ENCODE measurements around the gene KCNG1. TPM values are rescaled to one million over a fixed set of nuclear protein-coding genes. Genes with fewer than 3 reads are reported as not detected.

The KCNG1 gene
- total and polyA plus RNA-seq, 2 of the 4 experiments (the other 2 are of a cell fraction), result 23.7 to 51.4 TPM

GRCh38 chr20:50980851-50981713 is 41.8 kb downstream of the KCNG1 start:
- Histone ChIP-seq H3K23ac (ENCODE audit: low read depth, low read length) (no peak overlapping the region), H3K56ac (ENCODE audit: extremely low read depth, insufficient read depth, low read length) (no peak overlapping the region), H2AFZ (replicated peaks; ENCODE audit: low read length, poor library complexity) (peak overlapping the region; percentile 69), H3K18ac (ENCODE audit: low read depth, low read length) (peak overlapping the region; percentile 64), H3K4ac (ENCODE audit: low read depth, low read length) (peak overlapping the region; percentile 93), H3K27ac (ENCODE audit: insufficient read depth, low read length) (peak overlapping the region; percentile 38), H3K9ac (ENCODE audit: low read depth, low read length) (no peak overlapping the region), H3K4me2 (ENCODE audit: low read depth, low read length) (no peak overlapping the region), H3K36me3 (ENCODE audit: control insufficient read depth, insufficient read depth, low read length) (no peaks in the 10 kb centered on the region), H3K14ac (replicated peaks; ENCODE audit: low read depth, low read length) (peak overlapping the region; percentile 77), H3K4me1 (ENCODE audit: control insufficient read depth, insufficient read depth, low read length) (peaks cover 24% of the 10 kb centered on the region), H3K27me3 (ENCODE audit: control insufficient read depth, insufficient read depth, low read length) (no peaks in the 10 kb centered on the region), H2BK5ac (ENCODE audit: low read depth, low read length, poor library complexity, severe bottlenecking) (peak overlapping the region; percentile 93), H3K9me1 (ENCODE audit: insufficient read depth, low read length) (peaks cover 19% of the 10 kb centered on the region), H2AK5ac (ENCODE audit: low read depth, low read length) (peak overlapping the region; percentile 93), H3K4me3 (ENCODE audit: insufficient read depth, low read depth, low read length) (no peak overlapping the region), H3K79me1 (ENCODE audit: low read depth in 1 of 2, low read length in 2 of 2) (peaks cover 0 to 15% of the 10 kb centered on the region in 2 experiments; a peak in 1 of 4 replicates), H3K9me3 (ENCODE audit: control insufficient read depth, insufficient read depth, low read length) (no peaks in the 10 kb centered on the region), H4K20me1 (ENCODE audit: insufficient read depth, low read length) (peaks cover 3% of the 10 kb centered on the region; the same call in 1 of the 2 replicates), H2BK15ac (ENCODE audit: low read depth, low read length) (peak overlapping the region; percentile 27; the same call in 2 of the 3 replicates), H2BK20ac (ENCODE audit: low read depth, low read length) (peak overlapping the region; percentile 97), H2AK9ac (replicated peaks; ENCODE audit: low read depth, low read length, poor library complexity) (peak overlapping the region; percentile 8), H4K5ac (ENCODE audit: low read depth, low read length) (peak overlapping the region; percentile 9), H2BK120ac (ENCODE audit: low read depth, low read length) (peak overlapping the region; percentile 95), H4K8ac (ENCODE audit: low read depth in 2 of 2, low read length in 2 of 2) (peak overlapping the region; percentile 44 to 69), H4K91ac (ENCODE audit: insufficient read depth, low read depth, low read length) (peak overlapping the region; percentile 88)
- CTCF ChIA-PET, result interaction anchor here (0.5 to 2.3 kb wide), 9 partner anchors 12 to 993 kb away, joined by 3 to 5 read pairs (median 4); partner anchors contain the start of genes BCAS4, DPM1 and MOCS3
- no TSS peak for BruUV-seq (replicated peaks)
- ATAC-seq (ENCODE audit: low read depth) (peak; percentile 41), DNase-seq (peak; percentile 75)
- dilution Hi-C loops (cut with HindIII; ENCODE audit: low sequenced_read_pairs, unreplicated experiment) (no loop called here), intact Hi-C loops (cut with micrococcal nuclease) (loop anchor here (1.0 to 5.0 kb wide), 4 partner anchors 22 to 631 kb away; partner anchors contain the start of genes DPM1 and MOCS3), in situ Hi-C loops (cut with MboI; ENCODE audit: low sequenced_read_pairs) (loop anchor here (10.0 to 25.0 kb wide), 3 partner anchors 614 to 1106 kb away; partner anchors contain the start of gene ATP9A)
- 78% methylated on average over 10 of the region's 26 CpGs; no CpG with 5 or more reads in 1 of the 2 experiments for WGBS, 2 experiments (ENCODE audit: extremely low coverage in 2 of 2, insufficient read length in 1 of 2)
- POLR2A ChIA-PET (ENCODE audit: unreplicated experiment), result no interaction called here
- TF ChIP-seq SMC3 (IDR thresholded peaks at IDR 0.05; ENCODE audit: low read depth, low read length), result peak; percentile 37; the same call in 1 of the 2 replicates
- TF ChIP-seq, protein P1, sequence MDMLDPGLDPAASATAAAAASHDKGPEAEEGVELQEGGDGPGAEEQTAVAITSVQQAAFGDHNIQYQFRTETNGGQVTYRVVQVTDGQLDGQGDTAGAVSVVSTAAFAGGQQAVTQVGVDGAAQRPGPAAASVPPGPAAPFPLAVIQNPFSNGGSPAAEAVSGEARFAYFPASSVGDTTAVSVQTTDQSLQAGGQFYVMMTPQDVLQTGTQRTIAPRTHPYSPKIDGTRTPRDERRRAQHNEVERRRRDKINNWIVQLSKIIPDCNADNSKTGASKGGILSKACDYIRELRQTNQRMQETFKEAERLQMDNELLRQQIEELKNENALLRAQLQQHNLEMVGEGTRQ (IDR thresholded peaks at IDR 0.05; ENCODE audit: low read depth, low read length), result no peak
- TF ChIP-seq RCOR1 (IDR thresholded peaks at IDR 0.05; ENCODE audit: insufficient replicate concordance, low read length), result no peak
- no peak for TF ChIP-seq BHLHE40 (IDR thresholded peaks at IDR 0.05; ENCODE audit: low read depth, low read length)
- TF ChIP-seq NFE2L2 (IDR thresholded peaks at IDR 0.05; ENCODE audit: low read depth, low read length), result no peak
- TF ChIP-seq RAD21 (IDR thresholded peaks at IDR 0.05; ENCODE audit: low read length), result peak; percentile 67
- no peak for TF ChIP-seq CEBPB (IDR thresholded peaks at IDR 0.05; ENCODE audit: low read depth, low read length)
- no peak for TF ChIP-seq MXI1 (IDR thresholded peaks at IDR 0.05; ENCODE audit: borderline replicate concordance, low read depth, low read length)
- no peak for TF ChIP-seq FOS (IDR thresholded peaks at IDR 0.05; ENCODE audit: low read depth, low read length)
- TF ChIP-seq CTCF (conservative IDR thresholded peaks at IDR 0.05; ENCODE audit: low read depth, low read length), result peak; percentile 87
- TF ChIP-seq MAFK (IDR thresholded peaks at IDR 0.05; ENCODE audit: low read depth, low read length), result peak; percentile 98
- TF ChIP-seq RFX5 (IDR thresholded peaks at IDR 0.05; ENCODE audit: low read depth, low read length), result no peak
- TF ChIP-seq POLR2A (IDR thresholded peaks at IDR 0.05; ENCODE audit: low read depth, low read length), result peak; percentile 55; the same call in 1 of the 2 replicates
- TF ChIP-seq MAZ (IDR thresholded peaks at IDR 0.05; ENCODE audit: borderline replicate concordance, low read depth, low read length), result no peak

Measured in IMR-90 (cell line).